K562 (cell line): ENCODE results near the gene HAAO. TPM values are rescaled to one million over a fixed set of nuclear protein-coding genes. Genes with fewer than 3 reads are reported as not detected.

Experiments used
- ATAC-seq: fragments of 200-7000 bp; cut with Tn5 transposase; 3 replicates; pipeline ENCODE4 v1.9.1; 2020; ENCODE audit warnings: moderate library complexity
- BruUV-seq: library from RNA; stranded (reverse); fragments of 400-500 nt; replicated peaks from 2 replicates; lab custom pipeline; 2021; lab: Mats Ljungman, UMichigan
- CTCF ChIA-PET: fragments of 300-600 bp; formaldehyde crosslinking; extraction: SDS; loops from one replicate; lab custom pipeline; 2021; ENCODE audit warnings: low intra/inter-chr PET ratio; lab: Yijun Ruan, JAX
- POLR2A ChIA-PET: fragments of 300-600, 350-650 bp; sonication (Branson Sonifier 250); formaldehyde crosslinking; extraction: SDS; loops from one replicate; lab custom pipeline; 2021; ENCODE audit warnings: antibody characterized with exemption, inconsistent platforms; lab: Yijun Ruan, JAX
- DNase-seq, 4 experiments: peaks; one replicate each; pipeline versions ENCODE4 v3.0.0 to v3.0.0-alpha.2; 2011 to 2018; ENCODE audit warnings: low spot score in 3 of 4, mixed read lengths in 3 of 4; ENCODE audit errors: extremely low read depth in 1 of 4
- FAIRE-seq: peaks from 2 replicates; lab custom pipeline; 2011; peaks lifted over from hg19 to GRCh38; lab: Jason Lieb, UNC
- H2AFZ ChIP-seq: 2 replicates; pipeline ENCODE4 v1.6.0; 2011; ENCODE audit warnings: low read depth, low read length, control low read depth, inconsistent platforms
- H3K27ac ChIP-seq: fragments of 200-600 bp; 3 replicates; pipeline ENCODE4 v1.8.0; 2011; ENCODE audit warnings: low read depth, mild to moderate bottlenecking, control low read depth, inconsistent platforms, low read length, moderate library complexity, mixed read lengths; ENCODE audit errors: extremely low read depth
- H3K27me3 ChIP-seq, 2 experiments: fragments of 300-600 bp in 1 of 2; 2 replicates in 1 of 2; 3 replicates in 1 of 2; pipeline versions ENCODE4 v1.6.0 to v1.8.0; 2011; ENCODE audit warnings: inconsistent platforms in 2 of 2, low read length in 2 of 2, mild to moderate bottlenecking in 1 of 2, mixed read lengths in 1 of 2, moderate library complexity in 1 of 2; ENCODE audit not compliant: control insufficient read depth in 2 of 2, insufficient read depth in 2 of 2
- H3K36me3 ChIP-seq: fragments of 300-600 bp; 3 replicates; pipeline ENCODE4 v1.8.0; 2011; ENCODE audit warnings: mild to moderate bottlenecking, low read length, inconsistent platforms; ENCODE audit not compliant: control insufficient read depth, insufficient read depth
- H3K4me1 ChIP-seq, 2 experiments: fragments of 200-600 bp in 1 of 2; replicated peaks in 1 of 2; 2 replicates in 1 of 2; 3 replicates in 1 of 2; pipeline versions ENCODE4 v1.5.1 to v1.8.0; 2011; ENCODE audit warnings: inconsistent platforms in 2 of 2, low read length in 2 of 2, mild to moderate bottlenecking in 1 of 2, mixed read lengths in 1 of 2, moderate library complexity in 1 of 2; ENCODE audit not compliant: control insufficient read depth in 2 of 2, insufficient read depth in 2 of 2
- H3K4me2 ChIP-seq: 2 replicates; pipeline ENCODE4 v1.6.1; 2011; ENCODE audit warnings: low read length, control low read depth, inconsistent platforms, mixed read lengths; ENCODE audit not compliant: insufficient read depth
- H3K4me3 ChIP-seq: fragments of 200-600 bp; sonication (generic), shearing (Covaris generic); 2 replicates; pipeline ENCODE4 v1.5.1; 2016; ENCODE audit warnings: control low read depth, inconsistent platforms
- H3K79me2 ChIP-seq: fragments of 200-600 bp; 3 replicates; pipeline ENCODE4 v1.8.0; 2011; ENCODE audit warnings: low read length, inconsistent platforms; ENCODE audit not compliant: control insufficient read depth, insufficient read depth
- H3K9ac ChIP-seq, 2 experiments: 2 replicates each; pipeline versions ENCODE4 v1.6.0 to v1.6.1; 2011; ENCODE audit warnings: low read depth in 2 of 2, low read length in 2 of 2, control low read depth in 1 of 2, inconsistent platforms in 1 of 2, mild to moderate bottlenecking in 1 of 2, mixed read lengths in 1 of 2; ENCODE audit not compliant: insufficient read depth in 1 of 2
- H3K9me1 ChIP-seq: one replicate; pipeline ENCODE4 v1.6.0; 2011; ENCODE audit warnings: inconsistent platforms, mild to moderate bottlenecking, low read length, moderate library complexity; ENCODE audit not compliant: control insufficient read depth, insufficient read depth
- H3K9me3 ChIP-seq: replicated peaks from 2 replicates; pipeline ENCODE4 v1.5.1; 2011; ENCODE audit warnings: low read depth, low read length, inconsistent platforms; ENCODE audit not compliant: control insufficient read depth, insufficient read depth
- H4K20me1 ChIP-seq: replicated peaks from 2 replicates; pipeline ENCODE4 v1.6.1; 2011; ENCODE audit warnings: low read length, inconsistent platforms, mixed read lengths; ENCODE audit not compliant: control insufficient read depth, insufficient read depth
- CEBPG ChIP-seq, 3 experiments: fragments of 200-800 bp in 1 of 3; sonication (Bioruptor generic) in 1 of 3; sonication (generic) in 1 of 3; formaldehyde crosslinking in 1 of 3; IDR thresholded peaks in 2 of 3; conservative IDR thresholded peaks in 1 of 3; 2 replicates each; pipeline versions ENCODE4 v1.6.1 to v1.8.0; 2016 to 2022; ENCODE audit warnings: missing compliant biosample characterization in 2 of 3, missing genetic modification characterization in 2 of 3, mild to moderate bottlenecking in 1 of 3, missing genetic modification reagents in 1 of 3
- CXXC5 ChIP-seq: fragments of 250-450 bp; sonication (Bioruptor Pico); IDR thresholded peaks from 2 replicates; pipeline ENCODE4 v1.8.0; 2022; ENCODE audit warnings: inconsistent platforms, mild to moderate bottlenecking, moderate library complexity
- DNMT1 ChIP-seq: fragments of 450-650 bp; IDR thresholded peaks from 2 replicates; pipeline ENCODE4 v1.6.1; 2016; ENCODE audit warnings: antibody characterized with exemption, mild to moderate bottlenecking
- ELF1 ChIP-seq: fragments of 200-800 bp; sonication (Bioruptor generic); IDR thresholded peaks from 2 replicates; pipeline ENCODE4 v1.6.1; 2016; ENCODE audit warnings: missing genetic modification characterization, missing compliant biosample characterization
- ESRRB ChIP-seq: fragments of 250-450 bp; sonication (Bioruptor Pico); IDR thresholded peaks from 2 replicates; pipeline ENCODE4 v1.5.0; 2020; ENCODE audit warnings: mild to moderate bottlenecking, moderate library complexity, borderline replicate concordance
- FOXJ2 ChIP-seq: fragments of 200-800 bp; sonication (Bioruptor generic); IDR thresholded peaks from 2 replicates; pipeline ENCODE4 v1.6.1; 2016; ENCODE audit warnings: missing genetic modification characterization, missing compliant biosample characterization
- HDAC8 ChIP-seq: fragments of 450-650 bp; IDR thresholded peaks from 2 replicates; pipeline ENCODE4 v1.6.1; 2016; ENCODE audit warnings: mild to moderate bottlenecking, missing genetic modification characterization, moderate library complexity, missing compliant biosample characterization
- JUND ChIP-seq, 2 experiments: IDR thresholded peaks; 2 replicates in 1 of 2; 3 replicates in 1 of 2; pipeline ENCODE4 v1.6.1; 2011; ENCODE audit warnings: borderline replicate concordance in 2 of 2, low read depth in 2 of 2, low read length in 2 of 2, improper control_type of control experiment in 1 of 2, missing biosample characterization in 1 of 2, missing genetic modification characterization in 1 of 2, missing genetic modification reagents in 1 of 2
- MXD1 ChIP-seq: fragments of 250-450 bp; sonication (Bioruptor Pico); IDR thresholded peaks from 2 replicates; pipeline ENCODE4 v1.8.0; 2021; ENCODE audit warnings: borderline replicate concordance, mild to moderate bottlenecking, moderate library complexity; ENCODE audit not compliant: poor library complexity, severe bottlenecking
- RBM15 ChIP-seq: fragments of 200-400 bp; formaldehyde crosslinking; IDR thresholded peaks from 2 replicates; pipeline ENCODE4 v1.6.1; 2018; ENCODE audit warnings: mild to moderate bottlenecking, low read length, moderate library complexity; ENCODE audit not compliant: insufficient read depth
- RBM39 ChIP-seq: fragments of 200-400 bp; formaldehyde crosslinking; optimal IDR thresholded peaks from 2 replicates; pipeline ENCODE3; 2018; ENCODE audit warnings: low read depth, low read length
- SNAPC5 ChIP-seq: fragments of 250-450 bp; sonication (Bioruptor Pico); IDR thresholded peaks from 2 replicates; pipeline ENCODE4 v1.8.0; 2021; ENCODE audit warnings: moderate library complexity, mild to moderate bottlenecking, inconsistent platforms
- TAF15 ChIP-seq: fragments of 200-400 bp; formaldehyde crosslinking; IDR thresholded peaks from 2 replicates; pipeline ENCODE4 v1.6.1; 2017; ENCODE audit warnings: mild to moderate bottlenecking, low read depth, low read length, moderate library complexity
- ZNF263 ChIP-seq: sonication (generic); formaldehyde crosslinking; IDR thresholded peaks from 2 replicates; pipeline ENCODE4 v1.8.0; 2022; ENCODE audit warnings: mild to moderate bottlenecking, missing genetic modification reagents, borderline replicate concordance
- ZNF644 ChIP-seq: fragments of 200-800 bp; sonication (Bioruptor generic); IDR thresholded peaks from 2 replicates; pipeline ENCODE4 v1.6.1; 2016; ENCODE audit warnings: low read depth, missing genetic modification characterization, missing compliant biosample characterization
- ZNF695 ChIP-seq: fragments of 450-650 bp; formaldehyde crosslinking; IDR thresholded peaks from 2 replicates; pipeline ENCODE4 v1.4.0; 2020; ENCODE audit warnings: mild to moderate bottlenecking, moderate library complexity
- ZNF778 ChIP-seq: fragments of 450-650 bp; formaldehyde crosslinking; IDR thresholded peaks from 2 replicates; pipeline ENCODE4 v1.4.0; 2020; ENCODE audit warnings: mild to moderate bottlenecking, moderate library complexity
- WGBS: fragments of 100-300 bp; shearing (Covaris generic); methylation state at CpG from one replicate; pipeline ENCODE4 v1.1.6; 2016; ENCODE audit warnings: low coverage, mixed read lengths; ENCODE audit not compliant: insufficient coverage; ENCODE audit errors: missing lambda C conversion rate; 5-methylcytosine and 5-hydroxymethylcytosine counted together
- in situ Hi-C: fragments of 300-500 bp; cut with MboI; formaldehyde crosslinking; loops from 4 replicates; pipeline ENCODE4 v1.15.0; 2018; ENCODE audit warnings: inconsistent platforms, mixed read lengths
- intact Hi-C: fragments of 100-400 bp; cut with micrococcal nuclease; formaldehyde crosslinking; loops from 2 replicates; pipeline ENCODE4 v1.14.2; 2022
- polyA plus RNA-seq, 8 experiments: library from polyadenylated mRNA; depleted of rRNA in 4 of 8; stranded (reverse) in 5 of 8; unstranded in 3 of 8; fragments of >200 nt; fragmentation: Nextera tagmentation in 2 of 8; fragmentation: Illumina TruSeq in 1 of 8; extraction: Ambion mirVana in 2 of 8; extraction: Trizol in 1 of 8; gene quantifications; 2 replicates each; pipeline versions ENCODE4 v1.2.1 to v1.2.3, GENCODE V29; 2011 to 2014; ENCODE audit warnings: inconsistent platforms in 1 of 8, missing spikeins in 1 of 8
- total RNA-seq, 7 experiments: library from RNA; depleted of rRNA in 6 of 7; stranded (reverse); fragments of >200 nt in 6 of 7; fragmentation: Illumina TruSeq in 2 of 7; extraction: Trizol in 2 of 7; gene quantifications; 2 replicates each; pipeline versions ENCODE4 v1.2.1 to v1.2.3, GENCODE V29; 2011 to 2021; ENCODE audit warnings: low replicate concordance in 1 of 7
- TF ChIP-seq, protein P1 (sequence below): fragments of 450-650 bp; formaldehyde crosslinking; IDR thresholded peaks from 2 replicates; pipeline ENCODE4 v1.4.0; 2022; ENCODE audit warnings: missing genetic modification characterization

Gene HAAO
- total and polyA plus RNA-seq, 9 of the 15 experiments (the other 6 are each of a cell fraction or from before 2014, with no cell fraction given), result not detected

DNA sequence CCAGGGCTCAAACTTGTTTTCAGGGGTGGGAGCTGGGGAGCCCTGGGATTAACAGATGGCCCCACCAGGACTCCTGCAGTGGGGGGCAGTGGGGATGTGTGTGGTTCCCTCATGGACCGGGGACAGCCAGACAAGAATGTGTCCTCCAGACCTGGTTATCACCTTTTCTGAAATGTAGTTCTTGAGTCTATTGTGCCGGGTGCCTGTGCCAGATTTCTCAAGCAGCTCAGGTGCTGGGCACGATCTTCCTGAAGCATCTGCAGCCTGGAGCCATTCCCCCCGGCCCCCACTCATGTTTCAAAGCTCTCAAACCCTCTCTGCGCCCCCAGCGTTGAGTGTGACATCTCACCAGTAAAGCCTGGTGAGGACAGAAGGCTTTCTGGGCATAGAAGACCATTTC, 48.4 kb upstream of the HAAO start:
- CTCF ChIA-PET, result no interaction called here
- Histone ChIP-seq H3K9me1 (no peaks in the 10 kb centered on the region), H2AFZ (no peak overlapping the region), H3K27me3 (no peaks in the 10 kb centered on the region; a peak in 1 of 5 replicates), H3K79me2 (no peaks in the 10 kb centered on the region), H3K9me3 (no peaks in the 10 kb centered on the region), H3K4me2 (no peak overlapping the region), H3K4me3 (no peak overlapping the region), H4K20me1 (no peaks in the 10 kb centered on the region), H3K36me3 (no peaks in the 10 kb centered on the region), H3K9ac (no peak overlapping the region), H3K4me1 (no peaks in the 10 kb centered on the region)
- FAIRE-seq, result no peak
- ATAC-seq, result no peak
- no peak for DNase-seq
- intact Hi-C loops (no loop called here), in situ Hi-C loops (loop anchor here (25.0 kb wide), 1 partner anchor 297 kb away; no protein-coding TSS in a partner anchor)
- WGBS, result 36% methylated on average over 6 of the region's 6 CpGs
- TF ChIP-seq CEBPG (CRISPR knock-in tag; IDR thresholded peaks at IDR 0.05) (no peak), CEBPG (tag; conservative IDR thresholded peaks at IDR 0.05 in 1 of 2, IDR thresholded peaks at IDR 0.05 in 1 of 2) (no peak), CXXC5 (no peak), ESRRB (CRISPR knock-in tag) (no peak), ZNF644 (tag) (no peak), TAF15 (no peak), ZNF778 (CRISPR knock-in tag) (no peak), HDAC8 (tag) (no peak), ZNF695 (no peak), ZNF263 (no peak), ELF1 (tag) (no peak), JUND (IDR thresholded peaks at IDR 0.05; ENCODE audit: borderline replicate concordance, low read depth, low read length) (no peak), JUND (tag; IDR thresholded peaks at IDR 0.05; ENCODE audit: borderline replicate concordance, low read depth, low read length) (no peak), RBM15 (no peak), SNAPC5 (no peak), FOXJ2 (tag) (no peak), DNMT1 (no peak), MXD1 (CRISPR knock-in tag) (no peak), RBM39 (no peak)
- TF ChIP-seq, protein P1, sequence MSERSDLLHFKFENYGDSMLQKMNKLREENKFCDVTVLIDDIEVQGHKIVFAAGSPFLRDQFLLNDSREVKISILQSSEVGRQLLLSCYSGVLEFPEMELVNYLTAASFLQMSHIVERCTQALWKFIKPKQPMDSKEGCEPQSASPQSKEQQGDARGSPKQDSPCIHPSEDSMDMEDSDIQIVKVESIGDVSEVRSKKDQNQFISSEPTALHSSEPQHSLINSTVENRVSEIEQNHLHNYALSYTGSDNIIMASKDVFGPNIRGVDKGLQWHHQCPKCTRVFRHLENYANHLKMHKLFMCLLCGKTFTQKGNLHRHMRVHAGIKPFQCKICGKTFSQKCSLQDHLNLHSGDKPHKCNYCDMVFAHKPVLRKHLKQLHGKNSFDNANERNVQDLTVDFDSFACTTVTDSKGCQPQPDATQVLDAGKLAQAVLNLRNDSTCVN (CRISPR knock-in tag), result no peak
- TF ChIP-seq, all 486 proteins: peak for 0
- H3K27ac ChIP-seq, result no peak overlapping the region
- no TSS peak for BruUV-seq
- POLR2A ChIA-PET, result interaction anchor here (0.7 kb wide), 1 partner anchor 206 kb away, joined by 3 read pairs; no protein-coding TSS in a partner anchor
